ENCODE measurements around the gene STT3A.

STT3A gene

GRCh38 chr11:125591649-125592304, 875 bp upstream of the STT3A start:
- no peak for FAIRE-seq

- FAIRE-seq, result no peak
Observed at GRCh38 chr11:125593114-125593820, 615 bp downstream of the STT3A start.

GRCh38 chr11:125594958-125595357, 2.3 kb downstream of the STT3A start:
- FAIRE-seq, result no peak

GRCh38 chr11:125600663-125601062, 8.0 kb downstream of the STT3A start:
- no peak for FAIRE-seq

GRCh38 chr11:125603207-125603606, 10.6 kb downstream of the STT3A start:
- FAIRE-seq, result no peak

GRCh38 chr11:125605417-125605816, 12.8 kb downstream of the STT3A start:
- no peak for FAIRE-seq

GRCh38 chr11:125609545-125609944, 16.9 kb downstream of the STT3A start:
- FAIRE-seq, result no peak

GRCh38 chr11:125618383-125618782, 25.7 kb downstream of the STT3A start:
- FAIRE-seq, result no peak

- FAIRE-seq, result no peak
Observed at GRCh38 chr11:125621995-125622394, 29.3 kb downstream of the STT3A start.

- FAIRE-seq, result no peak
Observed at GRCh38 chr11:125623064-125623463, 30.4 kb downstream of the STT3A start.

- no peak for FAIRE-seq
Observed at GRCh38 chr11:125624756-125625213, 32.1 kb downstream of the STT3A start, which contains the start of gene CHEK1. TSS of gene CHEK1 (plus strand) at chr11:125625163. CDS start at chr11:125626769, 1,606 bp downstream.

- no peak for FAIRE-seq
Observed at GRCh38 chr11:125625225-125625629, 32.6 kb downstream of the STT3A start.

GRCh38 chr11:125625630-125626287, 33.1 kb downstream of the STT3A start:
- FAIRE-seq, result peak; percentile 37

- no peak for FAIRE-seq
Observed at GRCh38 chr11:125626288-125626950, 33.8 kb downstream of the STT3A start.

GRCh38 chr11:125627236-125627910, 34.7 kb downstream of the STT3A start:
- FAIRE-seq, result no peak

- no peak for FAIRE-seq
Observed at GRCh38 chr11:125637840-125638239, 45.2 kb downstream of the STT3A start.

GRCh38 chr11:125638315-125638714, 45.7 kb downstream of the STT3A start:
- FAIRE-seq, result no peak

- no peak for FAIRE-seq
Observed at GRCh38 chr11:125645871-125646270, 53.2 kb downstream of the STT3A start.

GRCh38 chr11:125649465-125650166, 57.0 kb downstream of the STT3A start:
- FAIRE-seq, result no peak

GRCh38 chr11:125662689-125663088, 70.0 kb downstream of the STT3A start:
- FAIRE-seq, result no peak

- no peak for FAIRE-seq
Observed at GRCh38 chr11:125663910-125664309, 71.3 kb downstream of the STT3A start.

GRCh38 chr11:125667151-125667550, 74.5 kb downstream of the STT3A start:
- no peak for FAIRE-seq
